ENCODE measurements around the gene SERTAD3. TPM values are rescaled to one million over a fixed set of nuclear protein-coding genes. Genes with fewer than 3 reads are reported as not detected.

The SERTAD3 gene
- total RNA-seq, 1 experiment from 2014 or later: 14.9 TPM

DNA sequence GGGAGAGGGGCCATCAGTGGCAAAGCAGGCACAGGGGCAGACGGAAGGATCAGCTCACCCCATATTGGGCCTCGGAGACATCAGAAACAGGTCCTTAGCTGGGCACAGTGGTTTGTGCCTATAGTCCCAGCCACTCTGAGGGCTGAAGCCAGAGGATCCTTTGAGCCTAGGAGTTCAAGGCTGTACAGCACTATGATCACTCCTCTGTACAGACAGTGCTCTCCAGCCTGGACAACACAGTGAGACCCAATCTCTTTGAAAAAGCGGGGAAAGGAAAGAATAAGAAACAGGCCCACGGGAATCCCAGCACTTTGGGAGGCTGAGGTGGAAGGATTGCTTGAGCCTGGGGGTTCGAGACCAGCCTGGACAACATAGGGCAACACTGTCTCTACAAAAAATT, 24.4 kb downstream of the SERTAD3 start:
- H3K9me2 ChIP-seq (replicated peaks; ENCODE audit: insufficient read depth, low read length): no peaks in the 10 kb centered on the region
- no peak overlapping the region for H3K4me2 ChIP-seq (ENCODE audit: low read depth, low read length, poor library complexity, severe bottlenecking)
- no peak overlapping the region for H2AFZ ChIP-seq (ENCODE audit: low read length)
- no peaks in the 10 kb centered on the region for H3K9me3 ChIP-seq (ENCODE audit: low read length)
- H3K27me3 ChIP-seq (ENCODE audit: low read length): no peaks in the 10 kb centered on the region
- peaks cover 7% of the 10 kb centered on the region for H3K79me2 ChIP-seq (ENCODE audit: low read length)
- H3K9ac ChIP-seq (ENCODE audit: low read length): no peak overlapping the region
- no peaks in the 10 kb centered on the region for H4K20me1 ChIP-seq (ENCODE audit: insufficient read depth, low read depth, low read length)
- no peak overlapping the region for H3K4me3 ChIP-seq (ENCODE audit: low read length)
- peaks cover 15% of the 10 kb centered on the region for H3K4me1 ChIP-seq (ENCODE audit: low read length)
- H3K36me3 ChIP-seq (ENCODE audit: insufficient read depth, low read length): no peaks in the 10 kb centered on the region
- no peak overlapping the region for H3K27ac ChIP-seq (ENCODE audit: low read length)
- DNase-seq: no peak

DNA sequence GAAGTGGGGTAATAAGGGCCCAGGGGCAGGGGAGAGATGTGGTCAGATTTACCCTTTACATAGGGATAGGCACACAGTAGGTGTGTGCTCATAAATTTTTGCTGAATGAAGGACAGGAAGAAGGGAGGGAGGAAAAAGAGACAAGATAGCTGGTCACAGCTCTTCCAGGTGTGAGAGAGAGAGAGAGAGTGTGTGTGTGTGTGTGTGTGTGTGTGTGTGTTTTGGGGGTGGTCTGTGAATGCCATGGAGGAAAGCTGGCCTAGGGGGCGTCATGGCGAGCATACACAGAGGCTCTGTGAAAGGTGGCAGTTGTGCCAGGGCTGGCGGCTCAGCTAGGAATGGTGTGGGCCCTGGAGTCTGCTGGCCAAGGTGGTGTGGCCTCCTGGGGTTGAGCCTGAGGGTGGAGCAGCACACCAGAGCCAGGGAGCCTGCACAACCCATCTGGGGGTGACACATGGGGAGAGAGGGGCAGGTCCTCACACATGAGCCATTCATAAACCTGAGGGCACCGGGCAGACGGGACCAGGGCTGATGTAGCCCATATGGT, 25.0 kb downstream of the SERTAD3 start:
- no peak overlapping the region for H3K4me2 ChIP-seq (ENCODE audit: low read depth, low read length, poor library complexity, severe bottlenecking)

GRCh38 chr19:40418040-40418439, 26.1 kb downstream of the SERTAD3 start:
- Histone ChIP-seq H2AFZ (ENCODE audit: low read length) (no peak overlapping the region), H3K4me2 (ENCODE audit: low read depth, low read length, poor library complexity, severe bottlenecking) (no peak overlapping the region), H3K79me2 (ENCODE audit: low read length) (no peaks in the 10 kb centered on the region), H3K27me3 (ENCODE audit: low read length) (no peaks in the 10 kb centered on the region), H3K36me3 (ENCODE audit: insufficient read depth, low read length) (no peaks in the 10 kb centered on the region), H3K4me1 (ENCODE audit: low read length) (peaks cover 10% of the 10 kb centered on the region), H3K27ac (ENCODE audit: low read length) (no peak overlapping the region), H3K9ac (ENCODE audit: low read length) (no peak overlapping the region), H3K9me2 (replicated peaks; ENCODE audit: insufficient read depth, low read length) (no peaks in the 10 kb centered on the region), H4K20me1 (ENCODE audit: insufficient read depth, low read depth, low read length) (no peaks in the 10 kb centered on the region), H3K9me3 (ENCODE audit: low read length) (no peaks in the 10 kb centered on the region), H3K4me3 (ENCODE audit: low read length) (no peak overlapping the region)
- DNase-seq: no peak

More for the DNA sequence above, 25.0 kb downstream of the SERTAD3 start:
- Histone ChIP-seq H3K9me3 (ENCODE audit: low read length) (no peaks in the 10 kb centered on the region), H3K4me1 (ENCODE audit: low read length) (peaks cover 10% of the 10 kb centered on the region), H3K27ac (ENCODE audit: low read length) (no peak overlapping the region), H3K27me3 (ENCODE audit: low read length) (no peaks in the 10 kb centered on the region), H3K36me3 (ENCODE audit: insufficient read depth, low read length) (no peaks in the 10 kb centered on the region), H3K9ac (ENCODE audit: low read length) (no peak overlapping the region), H3K79me2 (ENCODE audit: low read length) (0 out of 2 replicates have a peak, but pooled peaks cover 3% of the 10 kb centered on the region), H2AFZ (ENCODE audit: low read length) (no peak overlapping the region), H3K9me2 (replicated peaks; ENCODE audit: insufficient read depth, low read length) (no peaks in the 10 kb centered on the region), H3K4me3 (ENCODE audit: low read length) (no peak overlapping the region), H4K20me1 (ENCODE audit: insufficient read depth, low read depth, low read length) (no peaks in the 10 kb centered on the region)
- DNase-seq: no peak

DNA sequence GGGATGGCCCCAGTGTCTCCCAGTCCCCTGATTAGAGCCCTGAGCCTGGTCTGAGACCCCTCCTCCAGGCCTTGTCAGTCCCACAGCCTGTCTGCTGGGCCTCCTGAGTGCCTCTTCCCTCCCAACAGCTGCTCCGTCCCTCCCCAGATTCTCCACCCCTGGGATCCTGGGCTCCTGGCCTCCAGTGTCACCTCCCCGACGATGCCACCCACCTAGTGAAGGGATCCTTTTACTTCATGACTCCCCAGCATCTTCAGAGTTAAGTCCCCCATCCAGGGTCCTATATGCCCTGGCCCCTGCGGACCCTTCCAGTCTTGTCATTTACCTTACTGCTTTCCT, 26.5 kb downstream of the SERTAD3 start:
- Histone ChIP-seq H3K36me3 (ENCODE audit: insufficient read depth, low read length) (no peaks in the 10 kb centered on the region), H3K79me2 (ENCODE audit: low read length) (no peaks in the 10 kb centered on the region), H3K9me2 (replicated peaks; ENCODE audit: insufficient read depth, low read length) (no peaks in the 10 kb centered on the region), H2AFZ (ENCODE audit: low read length) (no peak overlapping the region), H3K27me3 (ENCODE audit: low read length) (no peaks in the 10 kb centered on the region), H3K4me2 (ENCODE audit: low read depth, low read length, poor library complexity, severe bottlenecking) (no peak overlapping the region), H3K4me3 (ENCODE audit: low read length) (no peak overlapping the region), H3K4me1 (ENCODE audit: low read length) (peaks cover 10% of the 10 kb centered on the region), H3K9ac (ENCODE audit: low read length) (no peak overlapping the region), H4K20me1 (ENCODE audit: insufficient read depth, low read depth, low read length) (no peaks in the 10 kb centered on the region), H3K9me3 (ENCODE audit: low read length) (no peaks in the 10 kb centered on the region), H3K27ac (ENCODE audit: low read length) (no peak overlapping the region)
- DNase-seq: no peak

GRCh38 chr19:40416918-40417642, 27.1 kb downstream of the SERTAD3 start:
- H3K9ac ChIP-seq (ENCODE audit: low read length): no peak overlapping the region
- DNase-seq: no peak

GRCh38 chr19:40415768-40416167, 28.4 kb downstream of the SERTAD3 start:
- H2AFZ ChIP-seq (ENCODE audit: low read length): no peak overlapping the region
- H3K4me3 ChIP-seq (ENCODE audit: low read length): no peak overlapping the region
- no peaks in the 10 kb centered on the region for H4K20me1 ChIP-seq (ENCODE audit: insufficient read depth, low read depth, low read length)
- H3K79me2 ChIP-seq (ENCODE audit: low read length): no peaks in the 10 kb centered on the region
- H3K9me2 ChIP-seq (replicated peaks; ENCODE audit: insufficient read depth, low read length): no peaks in the 10 kb centered on the region
- no peaks in the 10 kb centered on the region for H3K9me3 ChIP-seq (ENCODE audit: low read length)
- no peak overlapping the region for H3K9ac ChIP-seq (ENCODE audit: low read length)
- DNase-seq: no peak
- no peaks in the 10 kb centered on the region for H3K27me3 ChIP-seq (ENCODE audit: low read length)
- H3K4me2 ChIP-seq (ENCODE audit: low read depth, low read length, poor library complexity, severe bottlenecking): no peak overlapping the region
- no peak overlapping the region for H3K27ac ChIP-seq (ENCODE audit: low read length)
- H3K4me1 ChIP-seq (ENCODE audit: low read length): peaks cover under 1% of the 10 kb centered on the region; the same call in 1 of the 2 replicates
- H3K36me3 ChIP-seq (ENCODE audit: insufficient read depth, low read length): no peaks in the 10 kb centered on the region

More at GRCh38 chr19:40416918-40417642, 27.1 kb downstream of the SERTAD3 start:
- Histone ChIP-seq H3K27ac (ENCODE audit: low read length) (no peak overlapping the region), H3K4me3 (ENCODE audit: low read length) (no peak overlapping the region), H4K20me1 (ENCODE audit: insufficient read depth, low read depth, low read length) (no peaks in the 10 kb centered on the region), H3K9me2 (replicated peaks; ENCODE audit: insufficient read depth, low read length) (no peaks in the 10 kb centered on the region), H3K4me2 (ENCODE audit: low read depth, low read length, poor library complexity, severe bottlenecking) (no peak overlapping the region), H3K9me3 (ENCODE audit: low read length) (no peaks in the 10 kb centered on the region), H3K79me2 (ENCODE audit: low read length) (no peaks in the 10 kb centered on the region), H3K4me1 (ENCODE audit: low read length) (peaks cover 10% of the 10 kb centered on the region), H3K27me3 (ENCODE audit: low read length) (no peaks in the 10 kb centered on the region), H3K36me3 (ENCODE audit: insufficient read depth, low read length) (no peaks in the 10 kb centered on the region), H2AFZ (ENCODE audit: low read length) (no peak overlapping the region)

- Histone ChIP-seq H4K20me1 (ENCODE audit: insufficient read depth, low read depth, low read length) (no peaks in the 10 kb centered on the region), H3K4me1 (ENCODE audit: low read length) (peaks cover 2% of the 10 kb centered on the region), H3K9me3 (ENCODE audit: low read length) (no peaks in the 10 kb centered on the region), H3K4me3 (ENCODE audit: low read length) (no peak overlapping the region), H3K9ac (ENCODE audit: low read length) (no peak overlapping the region), H2AFZ (ENCODE audit: low read length) (no peak overlapping the region), H3K27ac (ENCODE audit: low read length) (no peak overlapping the region), H3K9me2 (replicated peaks; ENCODE audit: insufficient read depth, low read length) (no peaks in the 10 kb centered on the region), H3K4me2 (ENCODE audit: low read depth, low read length, poor library complexity, severe bottlenecking) (no peak overlapping the region), H3K27me3 (ENCODE audit: low read length) (no peaks in the 10 kb centered on the region), H3K79me2 (ENCODE audit: low read length) (no peaks in the 10 kb centered on the region), H3K36me3 (ENCODE audit: insufficient read depth, low read length) (no peaks in the 10 kb centered on the region)
- no peak for DNase-seq
These were observed 29.3 kb downstream of the SERTAD3 start for GRCh38 chr19:40414542-40415535.

DNA sequence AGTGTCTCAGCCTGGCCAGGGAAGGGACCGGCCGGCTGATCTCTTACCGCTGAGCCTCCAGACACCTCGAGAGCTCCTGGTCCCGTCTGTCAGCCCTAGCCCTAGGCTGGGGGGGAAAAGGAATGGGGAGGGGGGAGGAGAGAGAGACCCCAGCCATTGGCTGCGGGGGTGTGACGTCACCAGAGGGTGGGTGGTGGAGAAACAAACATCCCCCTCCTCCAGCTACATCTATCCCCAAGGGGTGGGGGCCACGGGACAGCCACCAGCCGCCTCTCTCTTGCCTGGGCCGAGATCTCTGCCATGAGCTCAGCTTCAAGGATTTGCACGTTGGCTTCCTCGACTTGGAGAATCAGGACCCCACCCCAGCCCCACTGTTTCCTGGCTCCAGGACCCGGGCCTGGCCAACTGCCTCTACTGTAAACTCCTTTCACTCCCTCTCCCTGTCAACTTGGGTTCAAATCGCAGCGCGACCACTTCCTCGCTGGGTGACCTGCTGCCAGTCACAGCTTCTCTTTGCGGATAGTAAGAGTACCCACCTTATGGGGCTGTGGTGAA, 30.8 kb downstream of the SERTAD3 start, which contains the start of gene PRX:
Gene PRX (minus strand): TSS at position 88 of the 555 bp plus-strand sequence. CDS start 5,446 bp downstream, outside the sequence.
- peaks cover 4% of the 10 kb centered on the region for H3K4me1 ChIP-seq (ENCODE audit: low read length)
- H3K36me3 ChIP-seq (ENCODE audit: insufficient read depth, low read length): no peaks in the 10 kb centered on the region
- H4K20me1 ChIP-seq (ENCODE audit: insufficient read depth, low read depth, low read length): no peaks in the 10 kb centered on the region
- no peaks in the 10 kb centered on the region for H3K9me2 ChIP-seq (replicated peaks; ENCODE audit: insufficient read depth, low read length)
- no peak within 1 kb of the TSS for H2AFZ ChIP-seq (ENCODE audit: low read length)
- DNase-seq: no peak
- H3K79me2 ChIP-seq (ENCODE audit: low read length): no peaks in the 10 kb centered on the region
- no peak within 1 kb of the TSS for H3K4me2 ChIP-seq (ENCODE audit: low read depth, low read length, poor library complexity, severe bottlenecking)
- H3K27ac ChIP-seq (ENCODE audit: low read length): no peak within 1 kb of the TSS
- H3K4me3 ChIP-seq (ENCODE audit: low read length): no peak within 1 kb of the TSS
- no peaks in the 10 kb centered on the region for H3K27me3 ChIP-seq (ENCODE audit: low read length)
- no peak within 1 kb of the TSS for H3K9ac ChIP-seq (ENCODE audit: low read length)
- H3K9me3 ChIP-seq (ENCODE audit: low read length): no peaks in the 10 kb centered on the region
